Psoas muscle (tissue), 8 donors: ENCODE results near the gene PACS1. TPM values are rescaled to one million over a fixed set of nuclear protein-coding genes. Genes with fewer than 3 reads are reported as not detected.

Source experiments
- ATAC-seq, 4 donors: fragments of 200-7000 bp; cut with Tn5 transposase; one replicate each; pipeline ENCODE4 v1.9.1; 2020; ENCODE audit warnings: moderate library complexity in 3 of 4, mild to moderate bottlenecking in 2 of 4
- DNase-seq, 2 donors: peaks; one replicate each; pipeline ENCODE4 v3.0.0-alpha.2; 2020
- H3K27ac ChIP-seq: fragments of 200-600 bp; one replicate; pipeline ENCODE4 v1.8.0; 2022
- H3K27me3 ChIP-seq, 3 donors: fragments of 200-600 bp in 1 of 3; one replicate each; pipeline versions ENCODE4 v1.6.1 to v1.8.0; 2013 to 2022; ENCODE audit warnings: low read length in 2 of 3, mild to moderate bottlenecking in 2 of 3, moderate library complexity in 1 of 3; ENCODE audit not compliant: insufficient read depth in 3 of 3
- H3K36me3 ChIP-seq, 2 donors: fragments of 200-600 bp in 1 of 2; one replicate each; pipeline versions ENCODE4 v1.6.1 to v1.8.0; 2013 to 2022; ENCODE audit warnings: low read depth in 1 of 2, mild to moderate bottlenecking in 1 of 2, moderate library complexity in 1 of 2; ENCODE audit not compliant: insufficient read depth in 1 of 2
- H3K4me1 ChIP-seq: fragments of 200-600 bp; one replicate; pipeline ENCODE4 v1.8.0; 2022
- H3K4me3 ChIP-seq: fragments of 200-600 bp; one replicate; pipeline ENCODE4 v1.8.0; 2022; ENCODE audit warnings: mild to moderate bottlenecking
- H3K9me3 ChIP-seq: fragments of 200-600 bp; one replicate; pipeline ENCODE4 v1.8.0; 2022
- WGBS, 3 donors: extraction: QIAGEN DNeasy Blood & Tissue Kit; methylation state at CpG; one replicate each; pipeline versions ENCODE4 v1.1.6 to v1.1.7; 2013; 5-methylcytosine and 5-hydroxymethylcytosine counted together
- intact Hi-C, 2 donors: fragments of 100-400 bp; cut with DNase I; formaldehyde crosslinking; loops; one replicate each; pipeline versions ENCODE4 v1.11.0 to v1.14.2; 2022
- polyA plus RNA-seq, 3 donors: library from polyadenylated mRNA; stranded (reverse); fragments of 200-250 nt; gene quantifications; one replicate each; pipeline ENCODE4 v1.2.3, GENCODE V29; 2013
- total RNA-seq, 4 donors: library from RNA; stranded (reverse); fragmentation: NEBNext Ultra II Directional in 2 of 4; extraction: Animal tissue kit (Norgen Biotek cat#: 25700) in 2 of 4; gene quantifications; one replicate each; pipeline versions ENCODE4 v1.2.1 to v1.2.4, GENCODE V29; 2021 to 2023
- TF ChIP-seq, protein P1 (sequence below): fragments of 200-600 bp; IDR thresholded peaks from one replicate; pipeline ENCODE4 v1.8.0; 2022; ENCODE audit warnings: antibody characterized with exemption
- donor health status: healthy with polysubstance abuse.
- donor health status: DM: no; HTN: no; CAD: no; lungs with moderate emphysema.
- donor health status: Bipolar disorder and iron deficiency.
- donor health status: healthy.
- donor health status: DM: yes; HTN: yes; CAD: no.
- donor health status: DM: no; HTN: no; CAD: no.
- donor health status: DM: no; HTN: no; CAD: no.
- donor health status: DM: yes; HTN: yes; CAD: no.

PACS1 gene
- total and polyA plus RNA-seq, 7 donors: 7.4 to 27.8 (median 16.3) TPM

DNA sequence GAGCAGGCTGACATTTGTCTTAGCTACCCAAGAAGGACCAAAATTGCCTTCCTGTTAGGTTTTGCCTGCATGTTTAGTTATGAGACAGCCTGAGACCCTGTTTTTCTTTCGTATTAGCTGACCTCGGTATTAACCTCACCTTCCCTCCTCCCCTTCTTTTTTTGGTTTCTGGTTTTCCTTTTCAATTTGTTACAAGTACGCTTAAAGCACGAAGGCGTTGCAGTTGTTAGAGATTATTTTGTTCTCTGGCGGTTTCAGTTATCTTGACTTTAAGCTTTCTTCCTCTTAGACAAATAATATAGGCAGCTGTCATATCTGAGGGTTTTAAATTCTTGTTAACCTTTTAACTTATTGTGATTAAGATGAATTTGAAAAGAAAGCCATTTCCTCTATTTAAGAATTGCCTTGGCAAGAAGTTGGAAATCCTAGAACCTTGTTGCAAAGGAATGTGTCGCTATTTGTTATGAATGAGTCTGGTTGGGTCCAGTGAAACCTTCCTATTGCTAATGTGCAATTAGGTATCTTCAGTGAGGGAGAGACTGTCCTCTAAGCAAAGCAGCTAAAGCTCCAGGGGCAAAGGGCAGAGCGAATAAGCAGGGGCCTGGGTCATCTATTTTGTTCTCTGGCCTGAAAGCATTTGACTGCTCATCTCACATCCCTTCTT lies 45.7 kb downstream of the PACS1 start:
- H3K36me3 ChIP-seq: no peaks in the 10 kb centered on the region
- DNase-seq (no peak), ATAC-seq (no peak)
- TF ChIP-seq, protein P1, sequence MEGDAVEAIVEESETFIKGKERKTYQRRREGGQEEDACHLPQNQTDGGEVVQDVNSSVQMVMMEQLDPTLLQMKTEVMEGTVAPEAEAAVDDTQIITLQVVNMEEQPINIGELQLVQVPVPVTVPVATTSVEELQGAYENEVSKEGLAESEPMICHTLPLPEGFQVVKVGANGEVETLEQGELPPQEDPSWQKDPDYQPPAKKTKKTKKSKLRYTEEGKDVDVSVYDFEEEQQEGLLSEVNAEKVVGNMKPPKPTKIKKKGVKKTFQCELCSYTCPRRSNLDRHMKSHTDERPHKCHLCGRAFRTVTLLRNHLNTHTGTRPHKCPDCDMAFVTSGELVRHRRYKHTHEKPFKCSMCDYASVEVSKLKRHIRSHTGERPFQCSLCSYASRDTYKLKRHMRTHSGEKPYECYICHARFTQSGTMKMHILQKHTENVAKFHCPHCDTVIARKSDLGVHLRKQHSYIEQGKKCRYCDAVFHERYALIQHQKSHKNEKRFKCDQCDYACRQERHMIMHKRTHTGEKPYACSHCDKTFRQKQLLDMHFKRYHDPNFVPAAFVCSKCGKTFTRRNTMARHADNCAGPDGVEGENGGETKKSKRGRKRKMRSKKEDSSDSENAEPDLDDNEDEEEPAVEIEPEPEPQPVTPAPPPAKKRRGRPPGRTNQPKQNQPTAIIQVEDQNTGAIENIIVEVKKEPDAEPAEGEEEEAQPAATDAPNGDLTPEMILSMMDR: no peak
- H3K9me3 ChIP-seq: no peaks in the 10 kb centered on the region
- peaks cover 19% of the 10 kb centered on the region for H3K4me1 ChIP-seq
- H3K27ac ChIP-seq: no peak overlapping the region
- H3K27me3 ChIP-seq: no peaks in the 10 kb centered on the region
- 59 to 65% (median 62%) methylated on average over 8 of the region's 8 CpGs for WGBS, 3 donors
- intact Hi-C loops: no loop called here
- H3K4me3 ChIP-seq: no peak overlapping the region

DNA sequence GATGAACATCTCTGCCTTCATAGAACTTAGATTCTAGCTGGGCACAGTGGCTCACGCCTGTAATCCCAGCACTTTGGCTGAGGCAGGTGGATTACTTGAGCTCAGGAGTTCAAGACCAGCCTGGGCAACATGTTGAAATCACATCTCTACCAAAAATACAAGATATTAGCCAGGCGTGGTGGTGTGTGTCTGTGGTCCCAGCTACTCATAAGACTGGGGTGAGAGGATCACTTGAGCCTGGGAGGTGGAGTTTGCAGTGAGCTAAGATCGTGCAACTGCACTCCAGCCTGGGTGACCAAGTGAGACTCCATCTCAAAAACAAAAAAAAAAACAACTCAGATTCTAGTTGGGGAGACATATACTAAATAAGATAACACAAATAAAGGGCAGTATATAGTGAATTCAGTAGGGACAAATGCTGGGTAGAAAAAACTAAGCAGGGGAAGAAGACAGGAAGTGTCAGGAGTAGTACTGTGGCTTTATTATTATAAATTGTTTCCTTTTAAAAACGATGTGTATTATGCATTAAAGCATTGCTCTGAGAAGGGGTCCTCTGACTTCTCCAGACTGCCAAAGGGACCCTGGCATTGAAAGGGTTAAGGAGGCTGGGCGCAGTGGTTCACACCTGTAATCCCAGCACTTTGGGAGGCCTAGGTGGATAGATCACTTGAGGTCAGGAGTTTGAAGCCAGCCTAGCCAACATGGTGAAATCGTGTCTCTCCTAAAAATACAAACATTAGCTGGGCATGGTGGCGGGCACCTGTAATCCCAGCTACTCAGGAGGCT lies 46.7 kb downstream of the PACS1 start:
- Histone ChIP-seq H3K9me3 (no peaks in the 10 kb centered on the region), H3K4me3 (no peak overlapping the region), H3K4me1 (peaks cover 19% of the 10 kb centered on the region), H3K36me3 (no peaks in the 10 kb centered on the region), H3K27ac (no peak overlapping the region), H3K27me3 (no peaks in the 10 kb centered on the region)
- WGBS, 3 donors: 68 to 82% (median 77%) methylated on average over 7 of the region's 7 CpGs
- ATAC-seq (no peak), DNase-seq (no peak)
- TF ChIP-seq, protein P1: no peak
- intact Hi-C loops: no loop called here

DNA sequence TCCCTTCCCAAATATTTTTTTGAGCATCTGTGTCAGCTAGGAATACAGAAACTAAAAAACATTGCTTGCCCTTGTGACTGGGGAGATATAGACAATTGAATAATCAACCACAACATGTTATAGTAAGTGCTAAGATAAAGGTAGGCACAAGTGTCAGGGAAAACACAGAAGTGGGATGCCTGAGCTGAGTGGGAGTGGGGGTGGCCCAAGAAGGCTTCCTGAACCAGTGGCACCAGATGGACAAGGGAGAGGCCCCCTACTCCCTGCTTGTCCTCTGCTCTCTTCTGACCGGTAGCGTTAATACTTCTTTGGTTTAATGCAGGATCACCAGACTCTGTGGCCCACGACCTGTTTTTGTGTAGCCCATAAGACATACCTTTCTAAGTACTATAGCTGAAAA lies 48.8 kb downstream of the PACS1 start:
- WGBS, 3 donors: 51 to 57% (median 52%) methylated on average over 3 of the region's 3 CpGs
- Histone ChIP-seq H3K4me1 (peaks cover 8% of the 10 kb centered on the region), H3K4me3 (no peak overlapping the region), H3K9me3 (no peaks in the 10 kb centered on the region), H3K36me3 (no peaks in the 10 kb centered on the region), H3K27ac (no peak overlapping the region), H3K27me3 (no peaks in the 10 kb centered on the region)
- intact Hi-C loops: no loop called here
- TF ChIP-seq, protein P1: no peak
- ATAC-seq (no peak), DNase-seq (no peak)

DNA sequence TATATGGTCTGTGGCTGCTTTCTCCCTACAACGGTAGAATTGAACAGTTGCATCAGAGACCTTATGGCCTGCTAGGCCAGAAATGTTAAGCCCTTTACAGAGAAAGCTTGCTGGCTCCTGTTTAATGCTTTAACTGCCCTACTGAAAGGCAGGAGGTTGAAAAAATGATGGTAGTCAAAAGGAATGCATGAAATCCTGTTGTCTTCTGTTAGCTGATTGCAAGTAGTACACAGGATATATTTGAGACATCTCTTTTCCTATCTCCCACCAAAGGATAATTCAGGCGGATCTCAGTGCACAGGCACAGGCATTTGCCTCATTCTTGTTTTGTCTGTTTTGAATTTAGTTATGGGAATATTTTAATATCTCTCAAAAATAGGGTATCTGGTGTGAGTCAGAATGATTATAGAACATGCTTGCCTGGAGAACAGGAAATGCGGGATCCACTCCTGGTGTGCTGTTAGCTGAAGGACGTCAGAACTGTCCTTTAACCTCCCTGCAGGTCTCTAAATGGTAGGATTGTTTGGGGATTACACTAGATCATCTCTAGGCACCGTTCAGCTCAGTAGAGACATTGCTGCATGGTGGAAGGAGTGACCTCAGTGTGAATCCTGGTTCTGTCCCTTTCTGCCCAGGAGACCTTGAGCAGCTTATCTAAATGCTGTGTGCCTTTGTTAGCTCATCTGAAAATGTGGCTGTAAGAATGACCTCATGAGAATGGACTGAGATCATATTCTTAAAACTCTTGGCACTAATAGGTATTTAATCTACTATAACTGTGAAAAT lies 49.5 kb downstream of the PACS1 start:
- Histone ChIP-seq H3K36me3 (no peaks in the 10 kb centered on the region), H3K27ac (no peak overlapping the region), H3K4me1 (peaks cover 8% of the 10 kb centered on the region), H3K9me3 (no peaks in the 10 kb centered on the region), H3K4me3 (no peak overlapping the region), H3K27me3 (no peaks in the 10 kb centered on the region)
- intact Hi-C loops: no loop called here
- 46 to 54% (median 51%) methylated on average over 5 of the region's 5 CpGs for WGBS, 3 donors
- TF ChIP-seq, protein P1: no peak
- ATAC-seq: no peak
- DNase-seq: no peak
